Measurements from ENCODE around the gene ASB18. TPM values are rescaled to one million over a fixed set of nuclear protein-coding genes. Genes with fewer than 3 reads are reported as not detected.

ASB18 gene
- total and polyA plus RNA-seq, 2 experiments from 2014 or later, result not detected

GRCh38 chr2:236205867-236206645 lies 58.1 kb downstream of the ASB18 start:
- Histone ChIP-seq H3K27ac (ENCODE audit: low read depth) (no peak overlapping the region), H3K27me3 (ENCODE audit: insufficient read depth) (no peaks in the 10 kb centered on the region), H3K9me2 (ENCODE audit: insufficient read depth) (no peaks in the 10 kb centered on the region), H3K4me2 (no peak overlapping the region), H3K4me3 (no peak overlapping the region), H2AFZ (no peak overlapping the region), H3K36me3 (ENCODE audit: insufficient read depth) (no peaks in the 10 kb centered on the region), H3K4me1 (ENCODE audit: insufficient read depth) (peaks cover 4% of the 10 kb centered on the region; the same call in 1 of the 2 replicates), H3F3A (replicated peaks; ENCODE audit: low read depth) (no peaks in the 10 kb centered on the region), H4K20me1 (replicated peaks; ENCODE audit: insufficient read depth) (no peaks in the 10 kb centered on the region), H3K79me2 (replicated peaks; ENCODE audit: insufficient read depth) (no peaks in the 10 kb centered on the region)
- TF ChIP-seq NANOG (IDR thresholded peaks at IDR 0.05; ENCODE audit: borderline replicate concordance) (no peak), EZH2 (IDR thresholded peaks at IDR 0.05; ENCODE audit: low read depth, unreplicated experiment) (no peak), CTCF (conservative IDR thresholded peaks at IDR 0.05; ENCODE audit: low read depth in 2 of 2) (no peak), EZH2phosphoT487 (IDR thresholded peaks at IDR 0.05; ENCODE audit: unreplicated experiment) (no peak), CREB1 (CRISPR knock-in tag; IDR thresholded peaks at IDR 0.05; ENCODE audit: low read depth) (no peak)
- ATAC-seq (no peak), DNase-seq (ENCODE audit: low spot score) (no peak)
- Mint-ChIP-seq H3K27ac (no peak overlapping the region), H3K4me1 (peaks cover 20% of the 10 kb centered on the region), H3K4me3 (no peak overlapping the region), H3K27me3 (ENCODE audit: insufficient read depth, low read depth, poor library complexity) (peaks cover 13% of the 10 kb centered on the region), H3K9me3 (peaks cover 3% of the 10 kb centered on the region; the same call in 1 of the 3 replicates), H3K36me3 (ENCODE audit: low read depth) (no peaks in the 10 kb centered on the region)

GRCh38 chr2:236204953-236205352 lies 59.3 kb downstream of the ASB18 start:
- Mint-ChIP-seq H3K27ac (no peak overlapping the region), H3K4me3 (no peak overlapping the region), H3K36me3 (ENCODE audit: low read depth) (no peaks in the 10 kb centered on the region), H3K4me1 (peaks cover 12% of the 10 kb centered on the region), H3K27me3 (ENCODE audit: insufficient read depth, low read depth, poor library complexity) (peaks cover 13% of the 10 kb centered on the region), H3K9me3 (peaks cover 3% of the 10 kb centered on the region; the same call in 1 of the 3 replicates)
- Histone ChIP-seq H3K4me2 (no peak overlapping the region), H3K27ac (ENCODE audit: low read depth) (no peak overlapping the region), H3K79me2 (replicated peaks; ENCODE audit: insufficient read depth) (no peaks in the 10 kb centered on the region), H3K27me3 (ENCODE audit: insufficient read depth) (no peaks in the 10 kb centered on the region), H3K9me2 (ENCODE audit: insufficient read depth) (no peaks in the 10 kb centered on the region), H3K4me3 (no peak overlapping the region), H3F3A (replicated peaks; ENCODE audit: low read depth) (no peaks in the 10 kb centered on the region), H3K4me1 (ENCODE audit: insufficient read depth) (peaks cover 4% of the 10 kb centered on the region; the same call in 1 of the 2 replicates), H4K20me1 (replicated peaks; ENCODE audit: insufficient read depth) (no peaks in the 10 kb centered on the region), H2AFZ (no peak overlapping the region), H3K36me3 (ENCODE audit: insufficient read depth) (no peaks in the 10 kb centered on the region)
- ATAC-seq, result no peak
- TF ChIP-seq ZNF114 (CRISPR knock-in tag; IDR thresholded peaks at IDR 0.05), result no peak
- no peak for TF ChIP-seq ZNF331 (CRISPR knock-in tag; IDR thresholded peaks at IDR 0.05; ENCODE audit: low read depth)
- no peak for TF ChIP-seq EZH2 (IDR thresholded peaks at IDR 0.05; ENCODE audit: low read depth, unreplicated experiment)
- TF ChIP-seq REST (IDR thresholded peaks at IDR 0.05; ENCODE audit: unreplicated experiment), result no peak
- TF ChIP-seq EZH2phosphoT487 (IDR thresholded peaks at IDR 0.05; ENCODE audit: unreplicated experiment), result no peak
- TF ChIP-seq NANOG (IDR thresholded peaks at IDR 0.05; ENCODE audit: borderline replicate concordance), result no peak
- no peak for DNase-seq (ENCODE audit: low spot score)

Measured in GM23338 (cell line).